Neural progenitor cell (in vitro differentiated cells): ENCODE results near the gene SMYD5. TPM values are rescaled to one million over a fixed set of nuclear protein-coding genes. Genes with fewer than 3 reads are reported as not detected.

Experiments used
- DNase-seq: peaks from one replicate; pipeline ENCODE4 v3.0.0-alpha.2; 2016; ENCODE audit warnings: low spot score
- H2AFZ ChIP-seq: fragments of 200-600 bp; sonication (generic); replicated peaks from 2 replicates; pipeline ENCODE4 v1.6.1; 2016; ENCODE audit warnings: antibody characterized with exemption
- H3F3A ChIP-seq: fragments of 200-600 bp; sonication (generic); 2 replicates; pipeline ENCODE4 v1.6.1; 2016; ENCODE audit warnings: antibody characterized with exemption, low read depth
- H3K27ac ChIP-seq: fragments of 200-600 bp; sonication (generic); 2 replicates; pipeline ENCODE4 v1.5.1; 2016; ENCODE audit warnings: mild to moderate bottlenecking
- H3K27me3 ChIP-seq: fragments of 200-600 bp; sonication (generic); 2 replicates; pipeline ENCODE4 v1.6.1; 2016; ENCODE audit warnings: mild to moderate bottlenecking, moderate library complexity
- H3K36me3 ChIP-seq: fragments of 200-600 bp; sonication (generic); 2 replicates; pipeline ENCODE4 v1.5.1; 2016
- H3K4me1 ChIP-seq: fragments of 200-600 bp; sonication (generic); 2 replicates; pipeline ENCODE4 v1.6.1; 2016; ENCODE audit warnings: mixed run types
- H3K4me2 ChIP-seq: fragments of 200-600 bp; sonication (generic); 2 replicates; pipeline ENCODE4 v1.6.1; 2016
- H3K4me3 ChIP-seq: fragments of 200-600 bp; sonication (generic); 2 replicates; pipeline ENCODE4 v1.5.1; 2016
- H3K79me2 ChIP-seq: fragments of 200-600 bp; sonication (generic); 2 replicates; pipeline ENCODE4 v1.6.1; 2016; ENCODE audit warnings: low read depth
- H3K9ac ChIP-seq: fragments of 200-600 bp; sonication (generic); 2 replicates; pipeline ENCODE4 v1.6.1; 2016
- H3K9me3 ChIP-seq: fragments of 200-600 bp; sonication (generic); 2 replicates; pipeline ENCODE4 v1.5.1; 2016; ENCODE audit warnings: low read depth
- H4K20me1 ChIP-seq: fragments of 200-600 bp; sonication (generic); 2 replicates; pipeline ENCODE4 v1.6.1; 2016; ENCODE audit warnings: low read depth
- H3K27ac Mint-ChIP-seq: 3 replicates; pipeline ENCODE4 v1.8.0; 2021; ENCODE audit warnings: mixed read lengths
- H3K27me3 Mint-ChIP-seq: 2 replicates; pipeline ENCODE4 v1.8.0; 2022; ENCODE audit warnings: low read depth, mild to moderate bottlenecking, inconsistent platforms, moderate library complexity, mixed read lengths; ENCODE audit not compliant: insufficient read depth
- H3K36me3 Mint-ChIP-seq: 3 replicates; pipeline ENCODE4 v1.8.0; 2021; ENCODE audit warnings: mixed read lengths
- H3K4me1 Mint-ChIP-seq: 3 replicates; pipeline ENCODE4 v1.8.0; 2021; ENCODE audit warnings: mixed read lengths
- H3K4me3 Mint-ChIP-seq: 3 replicates; pipeline ENCODE4 v1.8.0; 2021; ENCODE audit warnings: mild to moderate bottlenecking, moderate library complexity, mixed read lengths
- H3K9me3 Mint-ChIP-seq: 3 replicates; pipeline ENCODE4 v1.8.0; 2020; ENCODE audit warnings: mixed read lengths
- EZH2 ChIP-seq: fragments of 200-600 bp; sonication (generic); IDR thresholded peaks from 2 replicates; pipeline ENCODE4 v1.6.1; 2017; ENCODE audit warnings: antibody characterized with exemption, mild to moderate bottlenecking, moderate library complexity
- EZH2phosphoT487 ChIP-seq: fragments of 200-600 bp; sonication (generic); IDR thresholded peaks from 2 replicates; pipeline ENCODE4 v1.6.1; 2017; ENCODE audit warnings: antibody characterized with exemption
- total RNA-seq: library from RNA; depleted of rRNA; stranded (reverse); fragments of >200 nt; gene quantifications from 2 replicates; pipeline ENCODE4 v1.2.3, GENCODE V29; 2015; ENCODE audit warnings: low replicate concordance
- TF ChIP-seq, protein P1 (sequence below): fragments of 200-600 bp; sonication (generic); IDR thresholded peaks from 2 replicates; pipeline ENCODE4 v1.5.1; 2017; ENCODE audit warnings: antibody characterized with exemption, mild to moderate bottlenecking

Gene SMYD5
- total RNA-seq, 1 donor from 2014 or later, result 21.0 TPM

DNA sequence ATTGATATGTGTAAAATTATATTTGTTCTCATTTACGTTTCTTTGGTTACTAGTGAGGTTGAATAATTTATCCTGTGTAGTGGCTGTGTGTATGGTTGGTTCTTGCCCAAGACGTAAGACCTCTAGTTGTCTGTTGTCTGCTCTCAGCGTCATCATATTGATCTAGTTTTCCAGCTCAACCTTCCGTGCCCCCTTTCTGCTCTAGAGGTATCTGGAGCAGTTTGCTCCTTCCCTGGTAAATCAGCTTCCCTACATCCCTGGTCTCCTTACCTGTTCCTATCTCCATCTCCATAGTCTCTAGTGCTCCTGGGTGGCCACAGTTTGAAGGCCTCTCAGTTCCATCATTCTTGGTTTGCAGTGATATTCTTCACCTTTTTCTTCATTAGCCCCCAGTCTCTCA, 1.2 kb downstream of the SMYD5 start:
- Mint-ChIP-seq H3K4me1 (peaks cover 27% of the 10 kb centered on the region), H3K27ac (no peak overlapping the region), H3K27me3 (no peaks in the 10 kb centered on the region), H3K4me3 (peak overlapping the region; percentile 95), H3K9me3 (no peaks in the 10 kb centered on the region), H3K36me3 (no peaks in the 10 kb centered on the region)
- peaks cover 5% of the 10 kb centered on the region for H3K4me1 ChIP-seq
- H3K36me3 ChIP-seq, result no peaks in the 10 kb centered on the region
- H3K4me3 ChIP-seq, result peak overlapping the region; percentile 68
- H3K9ac ChIP-seq, result no peak overlapping the region
- no peak for DNase-seq
- H3K4me2 ChIP-seq, result peak overlapping the region; percentile 82
- H2AFZ ChIP-seq, result no peak overlapping the region
- no peaks in the 10 kb centered on the region for H3K9me3 ChIP-seq
- peaks cover 47% of the 10 kb centered on the region for H3K79me2 ChIP-seq
- H3F3A ChIP-seq, result peaks cover 7% of the 10 kb centered on the region
- no peaks in the 10 kb centered on the region for H4K20me1 ChIP-seq
- no peaks in the 10 kb centered on the region for H3K27me3 ChIP-seq
- TF ChIP-seq, protein P1, sequence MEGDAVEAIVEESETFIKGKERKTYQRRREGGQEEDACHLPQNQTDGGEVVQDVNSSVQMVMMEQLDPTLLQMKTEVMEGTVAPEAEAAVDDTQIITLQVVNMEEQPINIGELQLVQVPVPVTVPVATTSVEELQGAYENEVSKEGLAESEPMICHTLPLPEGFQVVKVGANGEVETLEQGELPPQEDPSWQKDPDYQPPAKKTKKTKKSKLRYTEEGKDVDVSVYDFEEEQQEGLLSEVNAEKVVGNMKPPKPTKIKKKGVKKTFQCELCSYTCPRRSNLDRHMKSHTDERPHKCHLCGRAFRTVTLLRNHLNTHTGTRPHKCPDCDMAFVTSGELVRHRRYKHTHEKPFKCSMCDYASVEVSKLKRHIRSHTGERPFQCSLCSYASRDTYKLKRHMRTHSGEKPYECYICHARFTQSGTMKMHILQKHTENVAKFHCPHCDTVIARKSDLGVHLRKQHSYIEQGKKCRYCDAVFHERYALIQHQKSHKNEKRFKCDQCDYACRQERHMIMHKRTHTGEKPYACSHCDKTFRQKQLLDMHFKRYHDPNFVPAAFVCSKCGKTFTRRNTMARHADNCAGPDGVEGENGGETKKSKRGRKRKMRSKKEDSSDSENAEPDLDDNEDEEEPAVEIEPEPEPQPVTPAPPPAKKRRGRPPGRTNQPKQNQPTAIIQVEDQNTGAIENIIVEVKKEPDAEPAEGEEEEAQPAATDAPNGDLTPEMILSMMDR, result no peak
- TF ChIP-seq EZH2phosphoT487, result no peak
- no peak for TF ChIP-seq EZH2
- no peak overlapping the region for H3K27ac ChIP-seq

DNA sequence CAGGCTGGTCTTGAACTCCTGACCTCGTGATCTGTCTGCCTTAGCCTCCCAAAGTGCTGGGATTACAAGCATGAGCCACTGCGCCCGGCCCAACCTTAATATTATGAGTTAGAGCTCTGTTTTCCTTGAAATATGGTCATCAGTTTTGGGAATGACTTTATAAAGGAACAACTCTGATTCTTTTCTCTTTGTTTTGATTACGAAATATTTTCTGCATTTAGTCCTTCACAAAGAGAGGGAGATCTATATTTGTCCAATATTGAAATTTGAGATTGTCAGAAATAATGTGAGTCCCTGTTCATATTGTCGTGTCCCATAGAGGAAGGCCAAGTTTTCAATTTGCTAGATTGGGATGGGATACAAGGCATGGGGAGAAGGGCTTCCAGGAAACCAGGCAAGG, 3.1 kb downstream of the SMYD5 start:
- H3K36me3 Mint-ChIP-seq, result peaks cover 9% of the 10 kb centered on the region

DNA sequence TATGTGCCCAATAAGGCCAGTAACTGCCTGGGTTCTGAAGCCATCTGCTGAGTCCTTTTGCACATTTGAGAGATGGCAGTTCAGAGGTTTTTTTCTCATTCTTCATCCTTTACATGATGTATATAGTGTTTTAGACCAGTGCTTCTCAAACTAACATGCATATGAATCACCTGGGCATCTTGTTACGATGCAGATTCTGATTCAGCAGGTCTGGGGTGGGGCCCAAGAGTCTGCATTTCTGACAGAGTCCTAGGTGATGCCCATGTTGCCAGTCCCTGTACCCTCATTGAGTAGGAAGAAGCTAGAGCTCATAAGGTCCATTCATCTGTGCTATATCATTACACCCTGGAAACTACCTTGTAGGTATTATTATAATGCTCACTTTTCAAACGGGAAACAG, 3.8 kb downstream of the SMYD5 start:
- Histone ChIP-seq H3K9me3 (no peaks in the 10 kb centered on the region), H3K27ac (no peak overlapping the region), H2AFZ (no peak overlapping the region), H3F3A (peaks cover 7% of the 10 kb centered on the region), H3K9ac (no peak overlapping the region), H3K4me1 (peaks cover 5% of the 10 kb centered on the region), H3K27me3 (no peaks in the 10 kb centered on the region), H3K36me3 (no peaks in the 10 kb centered on the region), H3K79me2 (peaks cover 47% of the 10 kb centered on the region), H4K20me1 (no peaks in the 10 kb centered on the region), H3K4me3 (no peak overlapping the region), H3K4me2 (no peak overlapping the region)
- Mint-ChIP-seq H3K27me3 (peaks cover 5% of the 10 kb centered on the region), H3K36me3 (peaks cover 10% of the 10 kb centered on the region), H3K4me1 (peaks cover 23% of the 10 kb centered on the region), H3K9me3 (no peaks in the 10 kb centered on the region), H3K4me3 (no peak overlapping the region), H3K27ac (no peak overlapping the region)
- TF ChIP-seq EZH2, result no peak
- no peak for DNase-seq

More for the DNA sequence above, 3.1 kb downstream of the SMYD5 start:
- no peak overlapping the region for H3K4me3 ChIP-seq
- H3K9me3 ChIP-seq, result no peaks in the 10 kb centered on the region
- peaks cover 7% of the 10 kb centered on the region for H3F3A ChIP-seq
- Mint-ChIP-seq H3K4me3 (no peak overlapping the region), H3K4me1 (peaks cover 26% of the 10 kb centered on the region), H3K27me3 (peaks cover 3% of the 10 kb centered on the region), H3K9me3 (no peaks in the 10 kb centered on the region), H3K27ac (no peak overlapping the region)
- DNase-seq, result no peak
- H2AFZ ChIP-seq, result no peak overlapping the region
- TF ChIP-seq EZH2phosphoT487, result no peak
- TF ChIP-seq, protein P1, result no peak
- TF ChIP-seq EZH2, result no peak
- no peak overlapping the region for H3K27ac ChIP-seq
- H3K27me3 ChIP-seq, result no peaks in the 10 kb centered on the region
- H3K4me1 ChIP-seq, result peaks cover 5% of the 10 kb centered on the region
- H4K20me1 ChIP-seq, result no peaks in the 10 kb centered on the region
- no peak overlapping the region for H3K9ac ChIP-seq
- no peaks in the 10 kb centered on the region for H3K36me3 ChIP-seq
- peaks cover 47% of the 10 kb centered on the region for H3K79me2 ChIP-seq
- no peak overlapping the region for H3K4me2 ChIP-seq

DNA sequence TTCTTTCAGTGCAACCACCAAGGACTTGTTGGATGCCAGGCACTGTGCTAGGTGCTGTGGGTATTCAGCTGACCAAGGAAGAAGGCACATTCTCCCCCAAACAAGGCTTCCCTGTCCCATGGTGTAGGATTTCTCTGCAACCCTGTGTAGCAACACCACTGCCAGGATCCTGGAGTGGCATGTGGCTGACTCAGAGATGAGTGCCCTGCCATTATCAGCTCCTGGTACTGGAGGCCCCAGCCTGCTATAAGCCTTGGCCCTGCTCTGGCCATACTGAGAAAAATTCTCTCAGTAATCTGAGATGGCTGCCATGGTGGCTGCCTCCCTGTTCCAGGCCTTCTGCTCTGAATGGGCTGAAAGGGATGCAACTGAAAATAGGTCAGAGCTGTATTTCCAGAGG, 4.3 kb downstream of the SMYD5 start:
- no peaks in the 10 kb centered on the region for H3K9me3 ChIP-seq
- H3K27me3 ChIP-seq, result no peaks in the 10 kb centered on the region
- H3K9ac ChIP-seq, result no peak overlapping the region
- no peak overlapping the region for H2AFZ ChIP-seq
- Mint-ChIP-seq H3K27me3 (peaks cover 5% of the 10 kb centered on the region), H3K4me1 (peaks cover 21% of the 10 kb centered on the region), H3K9me3 (no peaks in the 10 kb centered on the region), H3K27ac (no peak overlapping the region), H3K4me3 (no peak overlapping the region), H3K36me3 (peaks cover 10% of the 10 kb centered on the region)
- H3K27ac ChIP-seq, result no peak overlapping the region
- no peaks in the 10 kb centered on the region for H4K20me1 ChIP-seq
- H3K79me2 ChIP-seq, result peaks cover 47% of the 10 kb centered on the region
- no peak overlapping the region for H3K4me3 ChIP-seq
- H3K4me2 ChIP-seq, result no peak overlapping the region
- DNase-seq, result no peak
- H3K36me3 ChIP-seq, result no peaks in the 10 kb centered on the region
- TF ChIP-seq EZH2 (no peak), EZH2phosphoT487 (no peak)
- TF ChIP-seq, protein P1, result no peak
- H3F3A ChIP-seq, result peaks cover 2% of the 10 kb centered on the region
- H3K4me1 ChIP-seq, result peaks cover 5% of the 10 kb centered on the region
